Cardiac muscle cell (in vitro differentiated cells and primary cell): Measurements from ENCODE around the gene ACTRT2. TPM values are rescaled to one million over a fixed set of nuclear protein-coding genes. Genes with fewer than 3 reads are reported as not detected.

ENCODE experiments used
- DNase-seq, 2 donors: peaks; one replicate each; pipeline versions ENCODE4 v3.0.0 to v3.0.0-alpha.2; 2010 to 2017; ENCODE audit warnings: low read depth in 1 of 2, low spot score in 1 of 2
- H3K27ac ChIP-seq: fragments of 200-600 bp; sonication (generic); 2 replicates; pipeline ENCODE4 v1.5.1; 2016
- H3K27me3 ChIP-seq: fragments of 200-600 bp; sonication (generic); 2 replicates; pipeline ENCODE4 v1.6.0; 2016; ENCODE audit warnings: control low read depth
- H3K36me3 ChIP-seq: fragments of 200-600 bp; sonication (generic); 2 replicates; pipeline ENCODE4 v1.5.1; 2016; ENCODE audit warnings: control low read depth
- H3K4me1 ChIP-seq: fragments of 200-600 bp; sonication (generic); 2 replicates; pipeline ENCODE4 v1.8.1; 2017; ENCODE audit warnings: low read depth, mild to moderate bottlenecking, mixed run types
- H3K4me3 ChIP-seq: fragments of 200-600 bp; sonication (generic); 2 replicates; pipeline ENCODE4 v1.5.1; 2016; ENCODE audit warnings: mild to moderate bottlenecking
- H3K9me3 ChIP-seq: fragments of 200-600 bp; sonication (generic); 2 replicates; pipeline ENCODE4 v1.5.1; 2017; ENCODE audit warnings: low read depth, mild to moderate bottlenecking, control low read depth
- CTCF ChIP-seq: IDR thresholded peaks from 2 replicates; pipeline ENCODE4 v1.5.1; 2012; ENCODE audit warnings: low read depth, mild to moderate bottlenecking, low read length
- polyA plus RNA-seq: library from polyadenylated mRNA; unstranded; fragments of >200 nt; fragmentation: Nextera tagmentation; extraction: Ambion mirVana; gene quantifications from 2 replicates; pipeline ENCODE4 v1.2.1, GENCODE V29; 2016
- total RNA-seq: library from RNA; depleted of rRNA; stranded (reverse); fragments of >200 nt; gene quantifications from 2 replicates; pipeline ENCODE4 v1.2.3, GENCODE V29; 2016

Gene ACTRT2
- total and polyA plus RNA-seq, 2 experiments from 2014 or later, result not detected

GRCh38 chr1:3013371-3014049 is 7.8 kb upstream of the ACTRT2 start:
- Histone ChIP-seq H3K27ac (no peak overlapping the region), H3K27me3 (no peaks in the 10 kb centered on the region), H3K4me1 (no peaks in the 10 kb centered on the region), H3K4me3 (no peak overlapping the region), H3K9me3 (no peaks in the 10 kb centered on the region), H3K36me3 (no peaks in the 10 kb centered on the region)
- DNase-seq, result no peak
- TF ChIP-seq CTCF, result no peak

GRCh38 chr1:3014050-3014440 is 7.2 kb upstream of the ACTRT2 start:
- no peak overlapping the region for H3K4me3 ChIP-seq
- DNase-seq, result no peak
- no peaks in the 10 kb centered on the region for H3K4me1 ChIP-seq
- H3K27ac ChIP-seq, result no peak overlapping the region
- H3K9me3 ChIP-seq, result no peaks in the 10 kb centered on the region
- H3K27me3 ChIP-seq, result no peaks in the 10 kb centered on the region
- no peaks in the 10 kb centered on the region for H3K36me3 ChIP-seq
- TF ChIP-seq CTCF, result no peak

GRCh38 chr1:3014443-3015268 is 6.6 kb upstream of the ACTRT2 start:
- no peak for TF ChIP-seq CTCF
- H3K36me3 ChIP-seq, result no peaks in the 10 kb centered on the region
- DNase-seq, result no peak
- H3K27me3 ChIP-seq, result no peaks in the 10 kb centered on the region
- no peaks in the 10 kb centered on the region for H3K9me3 ChIP-seq
- no peak overlapping the region for H3K27ac ChIP-seq
- no peaks in the 10 kb centered on the region for H3K4me1 ChIP-seq
- no peak overlapping the region for H3K4me3 ChIP-seq

- no peak for TF ChIP-seq CTCF
- Histone ChIP-seq H3K36me3 (no peaks in the 10 kb centered on the region), H3K4me3 (no peak overlapping the region), H3K27me3 (no peaks in the 10 kb centered on the region), H3K4me1 (no peaks in the 10 kb centered on the region), H3K27ac (no peak overlapping the region), H3K9me3 (no peaks in the 10 kb centered on the region)
- no peak for DNase-seq
These were observed 6.0 kb upstream of the ACTRT2 start for GRCh38 chr1:3015269-3015635.

GRCh38 chr1:3015744-3016143 is 5.5 kb upstream of the ACTRT2 start:
- no peaks in the 10 kb centered on the region for H3K27me3 ChIP-seq
- no peaks in the 10 kb centered on the region for H3K9me3 ChIP-seq
- no peak for TF ChIP-seq CTCF
- H3K36me3 ChIP-seq, result no peaks in the 10 kb centered on the region
- DNase-seq, result no peak
- no peak overlapping the region for H3K27ac ChIP-seq
- no peak overlapping the region for H3K4me3 ChIP-seq
- no peaks in the 10 kb centered on the region for H3K4me1 ChIP-seq
